ENCODE data around the gene PLA2G15.

The PLA2G15 gene

DNA sequence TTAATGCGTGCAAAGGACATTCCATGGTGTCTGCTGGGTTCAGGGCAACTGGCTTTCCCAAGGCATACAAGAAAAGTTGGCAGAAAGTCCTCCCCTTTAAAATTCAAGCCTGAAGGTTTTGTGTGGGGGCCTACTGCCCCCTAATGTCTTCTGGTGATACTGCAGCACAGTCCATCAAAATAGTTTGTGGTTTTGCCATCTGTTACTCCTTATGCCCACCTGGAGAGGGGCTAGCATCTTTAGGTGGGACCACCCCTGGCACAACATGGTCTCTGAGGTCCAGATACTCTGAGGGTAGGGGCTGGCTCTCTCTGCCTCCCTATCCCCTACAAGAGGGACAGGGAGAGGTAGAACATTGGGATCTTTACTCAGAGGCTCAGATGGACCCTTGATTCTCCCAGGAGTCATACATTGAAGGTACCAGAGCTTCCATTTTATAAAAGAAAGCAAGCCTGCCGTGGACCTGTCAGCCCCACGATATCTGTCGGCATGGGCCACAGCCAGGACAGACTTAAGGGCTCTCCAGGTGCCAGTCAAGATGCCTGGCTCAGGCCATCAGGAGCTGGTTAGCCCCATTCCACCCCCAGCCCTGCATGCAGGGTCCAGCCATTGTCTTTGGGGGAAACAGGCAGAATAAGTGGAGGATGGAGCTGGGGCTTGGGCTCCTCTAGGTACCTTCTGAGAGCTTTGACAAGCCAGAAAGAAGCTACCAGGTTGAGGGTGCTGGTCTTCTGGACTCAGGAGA is 15.6 kb upstream of the PLA2G15 start:
- Histone ChIP-seq H3K36me3 (ENCODE audit: control insufficient read depth in 2 of 2, insufficient read depth in 1 of 2, low read length in 2 of 2) (peaks cover 0 to 62% of the 10 kb centered on the region in 2 experiments; a peak in 1 of 3 replicates), H3K9me3 (ENCODE audit: control insufficient read depth, insufficient read depth, low read depth, low read length) (no peaks in the 10 kb centered on the region), H3K4me3 (ENCODE audit: low read depth, low read length) (no peak overlapping the region), H3K27ac (ENCODE audit: extremely low read depth, low read depth, low read length) (no peak overlapping the region), H3K4me1 (ENCODE audit: control insufficient read depth, insufficient read depth, low read length) (no peaks in the 10 kb centered on the region)
- TF ChIP-seq ZNF654 (tag by site-specific recombination; IDR thresholded peaks at IDR 0.05; ENCODE audit: low read depth): peak; percentile 84
- TF ChIP-seq CTCF (tag by site-specific recombination; IDR thresholded peaks at IDR 0.05): peak; percentile 86
- TF ChIP-seq ZNF112 (tag by site-specific recombination; IDR thresholded peaks at IDR 0.05): no peak
- peak; percentile 63; the same call in 1 of the 2 replicates for TF ChIP-seq SCRT2 (tag by site-specific recombination; IDR thresholded peaks at IDR 0.05)
- peak; percentile 39; the same call in 1 of the 2 replicates for TF ChIP-seq PRDM1 (tag by site-specific recombination; IDR thresholded peaks at IDR 0.05)
- TF ChIP-seq ZNF660 (tag by site-specific recombination; IDR thresholded peaks at IDR 0.05): peak; percentile 61; the same call in 1 of the 2 replicates
- TF ChIP-seq, protein P1, sequence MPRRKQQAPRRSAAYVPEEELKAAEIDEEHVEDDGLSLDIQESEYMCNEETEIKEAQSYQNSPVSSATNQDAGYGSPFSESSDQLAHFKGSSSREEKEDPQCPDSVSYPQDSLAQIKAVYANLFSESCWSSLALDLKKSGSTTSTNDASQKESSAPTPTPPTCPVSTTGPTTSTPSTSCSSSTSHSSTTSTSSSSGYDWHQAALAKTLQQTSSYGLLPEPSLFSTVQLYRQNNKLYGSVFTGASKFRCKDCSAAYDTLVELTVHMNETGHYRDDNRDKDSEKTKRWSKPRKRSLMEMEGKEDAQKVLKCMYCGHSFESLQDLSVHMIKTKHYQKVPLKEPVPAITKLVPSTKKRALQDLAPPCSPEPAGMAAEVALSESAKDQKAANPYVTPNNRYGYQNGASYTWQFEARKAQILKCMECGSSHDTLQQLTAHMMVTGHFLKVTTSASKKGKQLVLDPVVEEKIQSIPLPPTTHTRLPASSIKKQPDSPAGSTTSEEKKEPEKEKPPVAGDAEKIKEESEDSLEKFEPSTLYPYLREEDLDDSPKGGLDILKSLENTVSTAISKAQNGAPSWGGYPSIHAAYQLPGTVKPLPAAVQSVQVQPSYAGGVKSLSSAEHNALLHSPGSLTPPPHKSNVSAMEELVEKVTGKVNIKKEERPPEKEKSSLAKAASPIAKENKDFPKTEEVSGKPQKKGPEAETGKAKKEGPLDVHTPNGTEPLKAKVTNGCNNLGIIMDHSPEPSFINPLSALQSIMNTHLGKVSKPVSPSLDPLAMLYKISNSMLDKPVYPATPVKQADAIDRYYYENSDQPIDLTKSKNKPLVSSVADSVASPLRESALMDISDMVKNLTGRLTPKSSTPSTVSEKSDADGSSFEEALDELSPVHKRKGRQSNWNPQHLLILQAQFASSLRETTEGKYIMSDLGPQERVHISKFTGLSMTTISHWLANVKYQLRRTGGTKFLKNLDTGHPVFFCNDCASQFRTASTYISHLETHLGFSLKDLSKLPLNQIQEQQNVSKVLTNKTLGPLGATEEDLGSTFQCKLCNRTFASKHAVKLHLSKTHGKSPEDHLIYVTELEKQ (tag by site-specific recombination; IDR thresholded peaks at IDR 0.05; ENCODE audit: borderline replicate concordance): no peak
- ChIA-PET CTCF (interaction anchor here (0.7 to 1.7 kb wide), 6 partner anchors 29 to 167 kb away, joined by 3 to 4 read pairs (median 3); no protein-coding TSS in a partner anchor), POLR2A (interaction anchor here (0.6 kb wide), 1 partner anchor 12 kb away, joined by 3 read pairs; no protein-coding TSS in a partner anchor)

- Histone ChIP-seq H3K4me1 (ENCODE audit: control insufficient read depth, insufficient read depth, low read length) (no peaks in the 10 kb centered on the region), H3K36me3 (ENCODE audit: control insufficient read depth in 2 of 2, insufficient read depth in 1 of 2, low read length in 2 of 2) (peaks cover 0 to 62% of the 10 kb centered on the region in 2 experiments; a peak in 1 of 3 replicates), H3K4me3 (ENCODE audit: low read depth, low read length) (no peak overlapping the region), H3K9me3 (ENCODE audit: control insufficient read depth, insufficient read depth, low read depth, low read length) (no peaks in the 10 kb centered on the region), H3K27ac (ENCODE audit: extremely low read depth, low read depth, low read length) (no peak overlapping the region)
- ChIA-PET CTCF (interaction anchor here (0.7 to 1.7 kb wide), 6 partner anchors 30 to 167 kb away, joined by 3 to 4 read pairs (median 3); no protein-coding TSS in a partner anchor), POLR2A (interaction anchor here (0.6 kb wide), 1 partner anchor 12 kb away, joined by 3 read pairs; no protein-coding TSS in a partner anchor)
- TF ChIP-seq ZNF654 (tag by site-specific recombination; IDR thresholded peaks at IDR 0.05; ENCODE audit: low read depth) (no peak), KLF16 (tag by site-specific recombination; IDR thresholded peaks at IDR 0.05) (no peak), ZNF792 (tag by site-specific recombination; IDR thresholded peaks at IDR 0.05) (no peak), SCRT2 (tag by site-specific recombination; IDR thresholded peaks at IDR 0.05) (0 out of 2 replicates have a peak, but pooled peaks have one; percentile 43)
Observed at GRCh38 chr16:68230176-68230571, 15.0 kb upstream of the PLA2G15 start.

GRCh38 chr16:68230956-68231355 is 14.2 kb upstream of the PLA2G15 start:
- Histone ChIP-seq H3K27ac (ENCODE audit: extremely low read depth, low read depth, low read length) (no peak overlapping the region), H3K9me3 (ENCODE audit: control insufficient read depth, insufficient read depth, low read depth, low read length) (no peaks in the 10 kb centered on the region), H3K36me3 (ENCODE audit: control insufficient read depth in 2 of 2, insufficient read depth in 1 of 2, low read length in 2 of 2) (peaks cover 0 to 62% of the 10 kb centered on the region in 2 experiments; a peak in 1 of 3 replicates), H3K4me1 (ENCODE audit: control insufficient read depth, insufficient read depth, low read length) (no peaks in the 10 kb centered on the region), H3K4me3 (ENCODE audit: low read depth, low read length) (no peak overlapping the region)
- ChIA-PET POLR2A (no interaction called here), CTCF (interaction anchor here (0.6 to 1.7 kb wide), 3 partner anchors 73 to 168 kb away, joined by 3 to 4 read pairs (median 3); no protein-coding TSS in a partner anchor)
- TF ChIP-seq, protein P2, sequence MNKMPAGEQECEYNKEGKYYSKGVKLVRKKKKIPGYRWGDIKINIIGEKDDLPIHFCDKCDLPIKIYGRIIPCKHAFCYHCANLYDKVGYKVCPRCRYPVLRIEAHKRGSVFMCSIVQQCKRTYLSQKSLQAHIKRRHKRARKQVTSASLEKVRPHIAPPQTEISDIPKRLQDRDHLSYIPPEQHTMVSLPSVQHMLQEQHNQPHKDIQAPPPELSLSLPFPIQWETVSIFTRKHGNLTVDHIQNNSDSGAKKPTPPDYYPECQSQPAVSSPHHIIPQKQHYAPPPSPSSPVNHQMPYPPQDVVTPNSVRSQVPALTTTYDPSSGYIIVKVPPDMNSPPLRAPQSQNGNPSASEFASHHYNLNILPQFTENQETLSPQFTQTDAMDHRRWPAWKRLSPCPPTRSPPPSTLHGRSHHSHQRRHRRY (tag by site-specific recombination; IDR thresholded peaks at IDR 0.05): no peak
- TF ChIP-seq REPIN1 (tag by site-specific recombination; IDR thresholded peaks at IDR 0.05; ENCODE audit: low read depth) (no peak), ZNF670 (tag by site-specific recombination; IDR thresholded peaks at IDR 0.05; ENCODE audit: low read depth) (no peak), ZNF473 (tag by site-specific recombination; IDR thresholded peaks at IDR 0.05) (no peak), ZBTB1 (tag by site-specific recombination; IDR thresholded peaks at IDR 0.05) (no peak), ZNF324 (tag by site-specific recombination; IDR thresholded peaks at IDR 0.05) (no peak), TCF7L2 (IDR thresholded peaks at IDR 0.05; ENCODE audit: borderline replicate concordance, low read depth, low read length) (no peak), ELK4 (IDR thresholded peaks at IDR 0.05; ENCODE audit: borderline replicate concordance, low read depth, low read length) (no peak)

All from HEK293 (cell line).